Measurements from ENCODE around the gene SLC37A1. TPM values are rescaled to one million over a fixed set of nuclear protein-coding genes. Genes with fewer than 3 reads are reported as not detected.

Gene SLC37A1
- total and polyA plus RNA-seq, 4 donors, result 2.0 to 7.2 (median 4.3) TPM

DNA sequence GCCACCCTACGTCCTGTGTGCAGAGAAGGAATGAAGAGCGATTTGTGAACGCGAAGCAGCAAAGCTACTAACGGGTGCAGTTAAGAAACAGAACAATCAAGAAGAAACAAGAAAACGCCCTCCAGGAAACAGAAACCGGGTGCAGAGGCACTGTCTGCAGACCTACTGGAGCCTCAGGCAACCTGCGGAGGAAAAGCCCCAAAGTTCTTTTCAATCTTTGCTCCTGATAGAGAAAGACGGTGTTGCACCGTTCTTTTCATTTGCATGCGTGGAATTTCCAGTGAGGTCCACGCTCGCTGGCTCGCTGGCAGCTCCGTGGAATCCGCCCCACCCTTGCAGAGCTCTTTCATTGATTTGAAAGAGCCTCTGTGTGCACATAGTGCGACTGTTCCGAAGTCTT lies 102.8 kb downstream of the SLC37A1 start:
- H3K4me3 ChIP-seq (ENCODE audit: low read depth in 1 of 3, low read length in 3 of 3), result no peak overlapping the region
- no peak for TF ChIP-seq RAD21 (IDR thresholded peaks at IDR 0.05)
- H3K4me1 ChIP-seq (ENCODE audit: control insufficient read depth in 4 of 4, insufficient read depth in 4 of 4, low read length in 3 of 4), result peaks cover 0 to 12% (median 3%) of the 10 kb centered on the region in 4 donors
- no peak overlapping the region for H3K9ac ChIP-seq (ENCODE audit: low read depth in 1 of 2, low read length in 2 of 2)
- no peaks in the 10 kb centered on the region for H3K9me3 ChIP-seq (ENCODE audit: control insufficient read depth in 4 of 4, low read length in 3 of 4)
- no peaks in the 10 kb centered on the region for H3K27me3 ChIP-seq (ENCODE audit: control insufficient read depth in 4 of 4, insufficient read depth in 4 of 4, low read length in 3 of 4)
- no peak overlapping the region for H3K27ac ChIP-seq (ENCODE audit: low read depth in 1 of 2, low read length in 2 of 2)
- DNase-seq (ENCODE audit: low spot score), result no peak
- H3K36me3 ChIP-seq (ENCODE audit: control insufficient read depth in 4 of 4, insufficient read depth in 3 of 4, low read depth in 1 of 4, low read length in 3 of 4), result no peaks in the 10 kb centered on the region
- WGBS, result 17% methylated on average over 18 of the region's 18 CpGs

DNA sequence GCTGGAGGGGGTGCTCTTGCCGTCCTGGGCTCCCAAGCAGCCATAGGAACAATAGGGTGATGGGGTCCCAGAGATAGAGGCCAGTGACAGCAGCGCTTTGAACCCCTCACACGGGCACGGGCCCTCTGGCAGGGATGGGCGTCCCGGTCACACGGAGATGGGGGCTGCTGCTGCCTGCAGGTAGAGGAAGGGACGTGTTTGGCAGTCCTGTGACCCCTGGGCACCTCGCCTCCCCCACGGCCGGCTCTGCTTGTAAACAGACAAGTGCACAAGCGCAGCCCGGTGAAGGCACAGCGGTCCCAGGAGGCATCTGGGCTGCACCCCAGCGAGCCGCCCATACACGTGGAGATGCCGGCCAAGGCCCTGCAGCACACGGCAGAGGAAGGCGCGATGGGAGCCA lies 103.3 kb downstream of the SLC37A1 start:
- TF ChIP-seq, protein P1, sequence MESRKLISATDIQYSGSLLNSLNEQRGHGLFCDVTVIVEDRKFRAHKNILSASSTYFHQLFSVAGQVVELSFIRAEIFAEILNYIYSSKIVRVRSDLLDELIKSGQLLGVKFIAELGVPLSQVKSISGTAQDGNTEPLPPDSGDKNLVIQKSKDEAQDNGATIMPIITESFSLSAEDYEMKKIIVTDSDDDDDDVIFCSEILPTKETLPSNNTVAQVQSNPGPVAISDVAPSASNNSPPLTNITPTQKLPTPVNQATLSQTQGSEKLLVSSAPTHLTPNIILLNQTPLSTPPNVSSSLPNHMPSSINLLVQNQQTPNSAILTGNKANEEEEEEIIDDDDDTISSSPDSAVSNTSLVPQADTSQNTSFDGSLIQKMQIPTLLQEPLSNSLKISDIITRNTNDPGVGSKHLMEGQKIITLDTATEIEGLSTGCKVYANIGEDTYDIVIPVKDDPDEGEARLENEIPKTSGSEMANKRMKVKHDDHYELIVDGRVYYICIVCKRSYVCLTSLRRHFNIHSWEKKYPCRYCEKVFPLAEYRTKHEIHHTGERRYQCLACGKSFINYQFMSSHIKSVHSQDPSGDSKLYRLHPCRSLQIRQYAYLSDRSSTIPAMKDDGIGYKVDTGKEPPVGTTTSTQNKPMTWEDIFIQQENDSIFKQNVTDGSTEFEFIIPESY (IDR thresholded peaks at IDR 0.05), result no peak
- TF ChIP-seq GABPA (IDR thresholded peaks at IDR 0.05 in 1 of 2, conservative IDR thresholded peaks at IDR 0.05 in 1 of 2), result no peak
- TF ChIP-seq FOXA1 (IDR thresholded peaks at IDR 0.05), result no peak
- TF ChIP-seq HNF4A (conservative IDR thresholded peaks at IDR 0.05), result no peak
- no peak for TF ChIP-seq RXRA (IDR thresholded peaks at IDR 0.05)
- 76% methylated on average over 21 of the region's 21 CpGs for WGBS
- H3K27me3 ChIP-seq (ENCODE audit: control insufficient read depth in 4 of 4, insufficient read depth in 4 of 4, low read length in 3 of 4), result no peaks in the 10 kb centered on the region
- H3K36me3 ChIP-seq (ENCODE audit: control insufficient read depth in 4 of 4, insufficient read depth in 3 of 4, low read depth in 1 of 4, low read length in 3 of 4), result no peaks in the 10 kb centered on the region
- DNase-seq (ENCODE audit: low spot score), result no peak
- no peak overlapping the region for H3K9ac ChIP-seq (ENCODE audit: low read depth in 1 of 2, low read length in 2 of 2)
- no peak overlapping the region for H3K27ac ChIP-seq (ENCODE audit: low read depth in 1 of 2, low read length in 2 of 2)
- peaks cover 0 to 12% (median 3%) of the 10 kb centered on the region in 4 donors for H3K4me1 ChIP-seq (ENCODE audit: control insufficient read depth in 4 of 4, insufficient read depth in 4 of 4, low read length in 3 of 4)
- H3K4me3 ChIP-seq (ENCODE audit: low read depth in 1 of 3, low read length in 3 of 3), result no peak overlapping the region
- no peaks in the 10 kb centered on the region for H3K9me3 ChIP-seq (ENCODE audit: control insufficient read depth in 4 of 4, low read length in 3 of 4)

DNA sequence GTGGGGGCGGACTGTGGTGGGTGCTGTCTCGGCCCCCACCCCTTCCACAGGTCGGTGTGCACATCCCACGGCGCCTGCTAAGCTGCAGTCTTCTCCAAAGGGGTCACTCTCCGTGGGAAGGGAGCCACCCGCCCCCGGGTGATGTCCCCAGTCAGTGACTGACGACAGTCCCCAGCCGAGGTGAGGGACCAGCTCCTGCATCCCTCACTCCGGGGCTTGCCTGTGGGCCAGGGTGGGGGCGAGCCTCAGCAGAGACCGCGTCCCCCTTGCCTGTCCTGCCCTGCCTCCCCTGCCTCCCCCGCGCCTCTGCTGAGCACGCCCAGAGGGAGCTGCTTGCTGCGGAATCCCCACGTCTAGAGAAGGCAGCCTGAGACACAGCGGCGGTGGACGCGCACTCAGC lies 103.8 kb downstream of the SLC37A1 start:
- H3K36me3 ChIP-seq (ENCODE audit: control insufficient read depth in 4 of 4, insufficient read depth in 3 of 4, low read depth in 1 of 4, low read length in 3 of 4), result no peaks in the 10 kb centered on the region
- H3K27ac ChIP-seq (ENCODE audit: low read depth in 1 of 2, low read length in 2 of 2), result no peak overlapping the region
- no peaks in the 10 kb centered on the region for H3K27me3 ChIP-seq (ENCODE audit: control insufficient read depth in 4 of 4, insufficient read depth in 4 of 4, low read length in 3 of 4)
- no peak overlapping the region for H3K4me3 ChIP-seq (ENCODE audit: low read depth in 1 of 3, low read length in 3 of 3)
- WGBS, result 78% methylated on average over 23 of the region's 23 CpGs
- H3K9ac ChIP-seq (ENCODE audit: low read depth in 1 of 2, low read length in 2 of 2), result no peak overlapping the region
- H3K4me1 ChIP-seq (ENCODE audit: control insufficient read depth in 4 of 4, insufficient read depth in 4 of 4, low read length in 3 of 4), result peaks cover 0 to 12% (median 3%) of the 10 kb centered on the region in 4 donors
- no peaks in the 10 kb centered on the region for H3K9me3 ChIP-seq (ENCODE audit: control insufficient read depth in 4 of 4, low read length in 3 of 4)
- DNase-seq (ENCODE audit: low spot score), result no peak
- TF ChIP-seq, protein P2, sequence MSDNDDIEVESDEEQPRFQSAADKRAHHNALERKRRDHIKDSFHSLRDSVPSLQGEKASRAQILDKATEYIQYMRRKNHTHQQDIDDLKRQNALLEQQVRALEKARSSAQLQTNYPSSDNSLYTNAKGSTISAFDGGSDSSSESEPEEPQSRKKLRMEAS (IDR thresholded peaks at IDR 0.05), result no peak
- no peak for TF ChIP-seq FOXA1 (IDR thresholded peaks at IDR 0.05)
- no peak for TF ChIP-seq EGR1 (IDR thresholded peaks at IDR 0.05; ENCODE audit: low read depth in 2 of 2)
- TF ChIP-seq, protein P3, sequence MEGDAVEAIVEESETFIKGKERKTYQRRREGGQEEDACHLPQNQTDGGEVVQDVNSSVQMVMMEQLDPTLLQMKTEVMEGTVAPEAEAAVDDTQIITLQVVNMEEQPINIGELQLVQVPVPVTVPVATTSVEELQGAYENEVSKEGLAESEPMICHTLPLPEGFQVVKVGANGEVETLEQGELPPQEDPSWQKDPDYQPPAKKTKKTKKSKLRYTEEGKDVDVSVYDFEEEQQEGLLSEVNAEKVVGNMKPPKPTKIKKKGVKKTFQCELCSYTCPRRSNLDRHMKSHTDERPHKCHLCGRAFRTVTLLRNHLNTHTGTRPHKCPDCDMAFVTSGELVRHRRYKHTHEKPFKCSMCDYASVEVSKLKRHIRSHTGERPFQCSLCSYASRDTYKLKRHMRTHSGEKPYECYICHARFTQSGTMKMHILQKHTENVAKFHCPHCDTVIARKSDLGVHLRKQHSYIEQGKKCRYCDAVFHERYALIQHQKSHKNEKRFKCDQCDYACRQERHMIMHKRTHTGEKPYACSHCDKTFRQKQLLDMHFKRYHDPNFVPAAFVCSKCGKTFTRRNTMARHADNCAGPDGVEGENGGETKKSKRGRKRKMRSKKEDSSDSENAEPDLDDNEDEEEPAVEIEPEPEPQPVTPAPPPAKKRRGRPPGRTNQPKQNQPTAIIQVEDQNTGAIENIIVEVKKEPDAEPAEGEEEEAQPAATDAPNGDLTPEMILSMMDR (IDR thresholded peaks at IDR 0.05; ENCODE audit: low read depth, low read length, missing input control), result no peak
- TF ChIP-seq YY1 (IDR thresholded peaks at IDR 0.05), result no peak

All from liver (tissue), 9 donors.